Measurements from ENCODE around the gene WWOX.

Gene WWOX

DNA sequence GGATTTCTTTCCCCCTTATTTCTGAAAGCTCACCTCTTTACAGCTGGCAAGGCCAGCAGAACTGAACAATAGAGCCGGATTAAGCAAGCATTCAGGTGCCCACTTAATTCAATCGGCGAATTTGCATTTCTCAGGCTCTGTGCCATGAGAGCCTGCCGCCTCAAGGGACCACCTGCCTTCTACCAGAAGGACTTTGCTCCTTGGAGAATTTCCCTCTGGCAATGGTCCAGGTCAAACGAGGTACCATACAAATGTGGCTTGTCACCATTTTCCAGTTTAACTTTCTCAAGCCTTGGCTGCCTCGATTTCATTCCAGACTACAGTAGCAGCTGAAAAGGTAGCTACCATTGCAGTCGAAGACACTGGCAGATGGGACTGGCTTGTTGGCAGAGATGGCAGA is 967.1 kb downstream of the WWOX start:
- Histone ChIP-seq H3K27ac (ENCODE audit: low read length) (no peak overlapping the region), H3K9me3 (replicated peaks; ENCODE audit: insufficient read depth, low read length) (no peaks in the 10 kb centered on the region), H3K79me2 (ENCODE audit: low read length) (no peaks in the 10 kb centered on the region), H2AFZ (ENCODE audit: low read length) (no peak overlapping the region), H3K9me2 (replicated peaks; ENCODE audit: insufficient read depth, low read length) (no peaks in the 10 kb centered on the region), H3K9ac (ENCODE audit: low read length) (no peak overlapping the region), H3K4me2 (ENCODE audit: low read depth, low read length) (no peak overlapping the region), H3K36me3 (replicated peaks; ENCODE audit: insufficient read depth, low read length) (no peaks in the 10 kb centered on the region), H3K4me1 (ENCODE audit: low read length) (no peaks in the 10 kb centered on the region), H4K20me1 (ENCODE audit: insufficient read depth, low read length) (no peaks in the 10 kb centered on the region), H3K27me3 (replicated peaks; ENCODE audit: insufficient read depth, low read length) (no peaks in the 10 kb centered on the region), H3K4me3 (ENCODE audit: low read length) (no peak overlapping the region), H3F3A (ENCODE audit: insufficient read depth, low read length) (no peaks in the 10 kb centered on the region)
- TF ChIP-seq EZH2phosphoT487 (IDR thresholded peaks at IDR 0.05; ENCODE audit: low read length) (no peak), EZH2 (optimal IDR thresholded peaks at IDR 0.05; ENCODE audit: low read depth, low read length) (no peak)
- TF ChIP-seq, protein P1, sequence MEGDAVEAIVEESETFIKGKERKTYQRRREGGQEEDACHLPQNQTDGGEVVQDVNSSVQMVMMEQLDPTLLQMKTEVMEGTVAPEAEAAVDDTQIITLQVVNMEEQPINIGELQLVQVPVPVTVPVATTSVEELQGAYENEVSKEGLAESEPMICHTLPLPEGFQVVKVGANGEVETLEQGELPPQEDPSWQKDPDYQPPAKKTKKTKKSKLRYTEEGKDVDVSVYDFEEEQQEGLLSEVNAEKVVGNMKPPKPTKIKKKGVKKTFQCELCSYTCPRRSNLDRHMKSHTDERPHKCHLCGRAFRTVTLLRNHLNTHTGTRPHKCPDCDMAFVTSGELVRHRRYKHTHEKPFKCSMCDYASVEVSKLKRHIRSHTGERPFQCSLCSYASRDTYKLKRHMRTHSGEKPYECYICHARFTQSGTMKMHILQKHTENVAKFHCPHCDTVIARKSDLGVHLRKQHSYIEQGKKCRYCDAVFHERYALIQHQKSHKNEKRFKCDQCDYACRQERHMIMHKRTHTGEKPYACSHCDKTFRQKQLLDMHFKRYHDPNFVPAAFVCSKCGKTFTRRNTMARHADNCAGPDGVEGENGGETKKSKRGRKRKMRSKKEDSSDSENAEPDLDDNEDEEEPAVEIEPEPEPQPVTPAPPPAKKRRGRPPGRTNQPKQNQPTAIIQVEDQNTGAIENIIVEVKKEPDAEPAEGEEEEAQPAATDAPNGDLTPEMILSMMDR (IDR thresholded peaks at IDR 0.05; ENCODE audit: low read length) = no peak
- no peak for DNase-seq

DNA sequence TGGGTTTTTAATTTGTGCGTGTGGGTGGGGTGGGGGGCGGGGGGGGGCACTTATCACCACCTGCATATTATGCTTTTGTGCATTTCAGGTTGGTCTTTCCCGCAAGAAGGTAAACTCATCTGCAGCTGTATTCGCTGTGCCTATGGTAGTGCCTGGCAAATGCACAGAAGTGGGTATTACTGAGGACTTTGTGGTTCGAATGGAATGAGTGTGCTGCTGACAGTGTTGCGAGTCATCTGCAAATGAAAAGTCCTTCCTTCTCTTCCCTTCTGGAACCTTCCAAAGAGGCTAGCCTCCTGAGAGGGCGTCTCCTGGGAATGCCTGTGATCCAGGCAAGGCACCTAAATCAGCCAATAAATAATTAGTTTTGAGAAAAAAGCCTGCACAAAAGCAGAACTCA is 968.1 kb downstream of the WWOX start:
- H3K27me3 ChIP-seq (replicated peaks; ENCODE audit: insufficient read depth, low read length) = no peaks in the 10 kb centered on the region
- H3K79me2 ChIP-seq (ENCODE audit: low read length) = no peaks in the 10 kb centered on the region
- no peaks in the 10 kb centered on the region for H3F3A ChIP-seq (ENCODE audit: insufficient read depth, low read length)
- no peaks in the 10 kb centered on the region for H3K36me3 ChIP-seq (replicated peaks; ENCODE audit: insufficient read depth, low read length)
- H3K4me1 ChIP-seq (ENCODE audit: low read length) = no peaks in the 10 kb centered on the region
- H3K4me2 ChIP-seq (ENCODE audit: low read depth, low read length) = no peak overlapping the region
- no peak overlapping the region for H3K9ac ChIP-seq (ENCODE audit: low read length)
- H2AFZ ChIP-seq (ENCODE audit: low read length) = no peak overlapping the region
- no peak for DNase-seq
- no peaks in the 10 kb centered on the region for H3K9me2 ChIP-seq (replicated peaks; ENCODE audit: insufficient read depth, low read length)
- H3K27ac ChIP-seq (ENCODE audit: low read length) = no peak overlapping the region
- no peak overlapping the region for H3K4me3 ChIP-seq (ENCODE audit: low read length)
- TF ChIP-seq, protein P1 (IDR thresholded peaks at IDR 0.05; ENCODE audit: low read length) = no peak
- TF ChIP-seq EZH2phosphoT487 (IDR thresholded peaks at IDR 0.05; ENCODE audit: low read length) (no peak), EZH2 (optimal IDR thresholded peaks at IDR 0.05; ENCODE audit: low read depth, low read length) (no peak)
- no peaks in the 10 kb centered on the region for H3K9me3 ChIP-seq (replicated peaks; ENCODE audit: insufficient read depth, low read length)
- H4K20me1 ChIP-seq (ENCODE audit: insufficient read depth, low read length) = no peaks in the 10 kb centered on the region

DNA sequence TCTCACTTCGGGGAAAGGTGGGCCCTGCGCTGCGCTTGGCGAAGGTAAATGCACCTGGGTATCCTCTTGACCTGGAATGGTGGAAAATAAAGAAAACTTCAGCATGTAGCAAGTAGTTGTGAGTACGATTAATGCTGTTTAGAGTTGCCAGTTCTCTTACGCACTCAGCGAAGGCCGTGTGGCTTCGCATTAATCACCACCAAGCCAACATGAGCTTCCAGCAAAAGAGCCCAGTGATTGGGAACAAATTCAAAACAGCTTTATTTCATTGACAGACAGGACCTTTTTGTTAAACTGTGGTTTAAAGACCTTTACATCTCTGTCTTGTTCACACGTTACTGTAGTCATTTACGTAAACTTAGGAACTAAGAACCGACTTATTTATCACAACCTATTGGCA is 969.7 kb downstream of the WWOX start:
- no peaks in the 10 kb centered on the region for H3K9me3 ChIP-seq (replicated peaks; ENCODE audit: insufficient read depth, low read length)
- no peaks in the 10 kb centered on the region for H3K9me2 ChIP-seq (replicated peaks; ENCODE audit: insufficient read depth, low read length)
- H3K27me3 ChIP-seq (replicated peaks; ENCODE audit: insufficient read depth, low read length) = no peaks in the 10 kb centered on the region
- no peaks in the 10 kb centered on the region for H3K79me2 ChIP-seq (ENCODE audit: low read length)
- no peak overlapping the region for H2AFZ ChIP-seq (ENCODE audit: low read length)
- no peak overlapping the region for H3K4me3 ChIP-seq (ENCODE audit: low read length)
- no peaks in the 10 kb centered on the region for H4K20me1 ChIP-seq (ENCODE audit: insufficient read depth, low read length)
- no peak overlapping the region for H3K4me2 ChIP-seq (ENCODE audit: low read depth, low read length)
- H3K9ac ChIP-seq (ENCODE audit: low read length) = no peak overlapping the region
- TF ChIP-seq EZH2 (optimal IDR thresholded peaks at IDR 0.05; ENCODE audit: low read depth, low read length) (no peak), EZH2phosphoT487 (IDR thresholded peaks at IDR 0.05; ENCODE audit: low read length) (no peak)
- TF ChIP-seq, protein P1 (IDR thresholded peaks at IDR 0.05; ENCODE audit: low read length) = no peak
- no peaks in the 10 kb centered on the region for H3K4me1 ChIP-seq (ENCODE audit: low read length)
- no peaks in the 10 kb centered on the region for H3F3A ChIP-seq (ENCODE audit: insufficient read depth, low read length)
- no peaks in the 10 kb centered on the region for H3K36me3 ChIP-seq (replicated peaks; ENCODE audit: insufficient read depth, low read length)
- DNase-seq = no peak
- no peak overlapping the region for H3K27ac ChIP-seq (ENCODE audit: low read length)

Measured in MM.1S (cell line).